H9 (cell line): ENCODE results near the gene NENF. TPM values are rescaled to one million over a fixed set of nuclear protein-coding genes. Genes with fewer than 3 reads are reported as not detected.

Source experiments
- DNase-seq: peaks from one replicate; pipeline ENCODE4 v3.0.0-alpha.2; 2017
- H2AFZ ChIP-seq: one replicate; pipeline ENCODE4 v1.6.1; 2013; ENCODE audit warnings: mild to moderate bottlenecking, low read length, control low read depth, moderate library complexity
- H2AK5ac ChIP-seq: 2 replicates; pipeline ENCODE4 v1.6.1; 2013; ENCODE audit warnings: low read length, control low read depth, mixed read lengths; ENCODE audit not compliant: insufficient read length
- H2BK120ac ChIP-seq: one replicate; pipeline ENCODE4 v1.6.1; 2013; ENCODE audit warnings: low read depth, mild to moderate bottlenecking, low read length, control low read depth, inconsistent platforms; ENCODE audit not compliant: poor library complexity, severe bottlenecking
- H2BK12ac ChIP-seq: 2 replicates; pipeline ENCODE4 v1.6.1; 2013; ENCODE audit warnings: low read length, control low read depth, mixed read lengths, low read depth; ENCODE audit not compliant: insufficient read length
- H2BK15ac ChIP-seq: 2 replicates; pipeline ENCODE4 v1.6.1; 2013; ENCODE audit warnings: low read depth, low read length, control low read depth
- H2BK20ac ChIP-seq: one replicate; pipeline ENCODE4 v1.6.1; 2013; ENCODE audit warnings: low read depth, mild to moderate bottlenecking, low read length, control low read depth, inconsistent platforms; ENCODE audit not compliant: poor library complexity, severe bottlenecking
- H2BK5ac ChIP-seq: 2 replicates; pipeline ENCODE4 v1.6.1; 2013; ENCODE audit warnings: low read length, control low read depth, mixed read lengths; ENCODE audit not compliant: insufficient read length
- H3K14ac ChIP-seq: 2 replicates; pipeline ENCODE4 v1.6.1; 2013; ENCODE audit warnings: low read length, control low read depth; ENCODE audit not compliant: insufficient read depth
- H3K18ac ChIP-seq: 2 replicates; pipeline ENCODE4 v1.6.1; 2013; ENCODE audit warnings: low read depth, mild to moderate bottlenecking, mixed read lengths, low read length, control low read depth; ENCODE audit not compliant: insufficient read length
- H3K23ac ChIP-seq: 2 replicates; pipeline ENCODE4 v1.6.1; 2013; ENCODE audit warnings: low read length, control low read depth, mixed read lengths, low read depth; ENCODE audit not compliant: insufficient read length
- H3K23me2 ChIP-seq: 2 replicates; pipeline ENCODE4 v1.6.1; 2013; ENCODE audit warnings: low read depth, mild to moderate bottlenecking, mixed read lengths, low read length, control low read depth; ENCODE audit not compliant: insufficient read length, poor library complexity, severe bottlenecking
- H3K27ac ChIP-seq: 2 replicates; pipeline ENCODE4 v1.5.1; 2013; ENCODE audit warnings: low read length, control low read depth, mixed read lengths, low read depth; ENCODE audit not compliant: insufficient read length
- H3K27me3 ChIP-seq: 2 replicates; pipeline ENCODE4 v1.6.1; 2013; ENCODE audit warnings: low read length, control low read depth, inconsistent platforms; ENCODE audit not compliant: insufficient read depth
- H3K4ac ChIP-seq: 2 replicates; pipeline ENCODE4 v1.6.1; 2013; ENCODE audit warnings: low read depth, mild to moderate bottlenecking, control low read depth, inconsistent platforms, low read length, moderate library complexity
- H3K4me1 ChIP-seq: 2 replicates; pipeline ENCODE4 v1.6.1; 2013; ENCODE audit warnings: low read length, control low read depth, inconsistent platforms; ENCODE audit not compliant: insufficient read depth
- H3K4me2 ChIP-seq: 2 replicates; pipeline ENCODE4 v1.6.1; 2013; ENCODE audit warnings: low read length, control low read depth, mixed read lengths; ENCODE audit not compliant: insufficient read length, insufficient read depth
- H3K56ac ChIP-seq: 2 replicates; pipeline ENCODE4 v1.6.1; 2013; ENCODE audit warnings: low read depth, mild to moderate bottlenecking, mixed read lengths, low read length, control low read depth; ENCODE audit not compliant: insufficient read length
- H3K79me1 ChIP-seq: 2 replicates; pipeline ENCODE4 v1.6.1; 2013; ENCODE audit warnings: low read depth, mild to moderate bottlenecking, moderate library complexity, low read length, control low read depth, inconsistent platforms; ENCODE audit not compliant: insufficient read depth, poor library complexity, severe bottlenecking
- H3K79me2 ChIP-seq: 2 replicates; pipeline ENCODE4 v1.6.1; 2013; ENCODE audit warnings: low read length, control low read depth, inconsistent platforms; ENCODE audit not compliant: insufficient read depth
- H3K9ac ChIP-seq: 2 replicates; pipeline ENCODE4 v1.6.1; 2013; ENCODE audit warnings: low read length, control low read depth, mixed read lengths; ENCODE audit not compliant: insufficient read length; ENCODE audit errors: extremely low read depth
- H3K9me3 ChIP-seq: one replicate; pipeline ENCODE4 v1.6.1; 2013; ENCODE audit warnings: low read depth, low read length, inconsistent platforms; ENCODE audit not compliant: control insufficient read depth
- H3T11ph ChIP-seq: one replicate; pipeline ENCODE4 v1.6.1; 2013; ENCODE audit warnings: mild to moderate bottlenecking, low read length, control low read depth, inconsistent platforms
- H4K20me1 ChIP-seq: one replicate; pipeline ENCODE4 v1.6.1; 2013; ENCODE audit not compliant: control insufficient read depth, insufficient read length, insufficient read depth
- H4K5ac ChIP-seq: 2 replicates; pipeline ENCODE4 v1.6.1; 2013; ENCODE audit warnings: low read depth, mild to moderate bottlenecking, mixed read lengths, low read length, control low read depth; ENCODE audit not compliant: insufficient read length
- H4K8ac ChIP-seq: replicated peaks from 2 replicates; pipeline ENCODE4 v1.6.1; 2013; ENCODE audit warnings: low read length, control low read depth, mixed read lengths, low read depth; ENCODE audit not compliant: insufficient read length
- H4K91ac ChIP-seq: 2 replicates; pipeline ENCODE4 v1.6.1; 2013; ENCODE audit warnings: low read depth, mild to moderate bottlenecking, moderate library complexity, mixed read lengths, low read length, control low read depth; ENCODE audit not compliant: insufficient read length
- H3K27ac Mint-ChIP-seq, 3 experiments: 2 replicates in 2 of 3; 3 replicates in 1 of 3; pipeline ENCODE4 v1.8.0; 2020 to 2021; ENCODE audit warnings: mixed read lengths in 3 of 3, mild to moderate bottlenecking in 1 of 3, moderate library complexity in 1 of 3
- H3K27me3 Mint-ChIP-seq: 2 replicates; pipeline ENCODE4 v1.8.0; 2021; ENCODE audit warnings: low read depth, mild to moderate bottlenecking, moderate library complexity, mixed read lengths
- H3K36me3 Mint-ChIP-seq, 3 experiments: 2 replicates in 2 of 3; 3 replicates in 1 of 3; pipeline ENCODE4 v1.8.0; 2020 to 2021; ENCODE audit warnings: low read depth in 3 of 3, mixed read lengths in 3 of 3; ENCODE audit not compliant: insufficient read depth in 1 of 3
- H3K4me1 Mint-ChIP-seq, 2 experiments: 2 replicates each; pipeline ENCODE4 v1.8.0; 2020; ENCODE audit warnings: mixed read lengths in 2 of 2
- H3K4me3 Mint-ChIP-seq, 2 experiments: 2 replicates in 1 of 2; 3 replicates in 1 of 2; pipeline ENCODE4 v1.8.0; 2020 to 2021; ENCODE audit warnings: mild to moderate bottlenecking in 2 of 2, mixed read lengths in 2 of 2, moderate library complexity in 1 of 2
- H3K9me3 Mint-ChIP-seq, 2 experiments: 2 replicates in 1 of 2; 3 replicates in 1 of 2; pipeline ENCODE4 v1.8.0; 2020; ENCODE audit warnings: mild to moderate bottlenecking in 2 of 2, mixed read lengths in 2 of 2, moderate library complexity in 1 of 2
- CTCF ChIP-seq: fragments of 200-600 bp; sonication (generic); conservative IDR thresholded peaks from 3 replicates; pipeline ENCODE4 v1.8.0; 2021; ENCODE audit warnings: antibody characterized with exemption, mild to moderate bottlenecking
- WGBS: extraction: QIAGEN DNeasy Blood & Tissue Kit; methylation state at CpG from one replicate; pipeline ENCODE4 v1.1.7; 2013; ENCODE audit warnings: missing lambda C conversion rate, low lambda C conversion rate, mixed read lengths; ENCODE audit not compliant: insufficient read length; ENCODE audit errors: extremely low coverage; 5-methylcytosine and 5-hydroxymethylcytosine counted together
- total RNA-seq: library from RNA; stranded (reverse); gene quantifications from 2 replicates; pipeline ENCODE4 v1.2.1, GENCODE V29; 2021

NENF gene
- total RNA-seq, 1 experiment from 2014 or later, result 28.3 TPM

DNA sequence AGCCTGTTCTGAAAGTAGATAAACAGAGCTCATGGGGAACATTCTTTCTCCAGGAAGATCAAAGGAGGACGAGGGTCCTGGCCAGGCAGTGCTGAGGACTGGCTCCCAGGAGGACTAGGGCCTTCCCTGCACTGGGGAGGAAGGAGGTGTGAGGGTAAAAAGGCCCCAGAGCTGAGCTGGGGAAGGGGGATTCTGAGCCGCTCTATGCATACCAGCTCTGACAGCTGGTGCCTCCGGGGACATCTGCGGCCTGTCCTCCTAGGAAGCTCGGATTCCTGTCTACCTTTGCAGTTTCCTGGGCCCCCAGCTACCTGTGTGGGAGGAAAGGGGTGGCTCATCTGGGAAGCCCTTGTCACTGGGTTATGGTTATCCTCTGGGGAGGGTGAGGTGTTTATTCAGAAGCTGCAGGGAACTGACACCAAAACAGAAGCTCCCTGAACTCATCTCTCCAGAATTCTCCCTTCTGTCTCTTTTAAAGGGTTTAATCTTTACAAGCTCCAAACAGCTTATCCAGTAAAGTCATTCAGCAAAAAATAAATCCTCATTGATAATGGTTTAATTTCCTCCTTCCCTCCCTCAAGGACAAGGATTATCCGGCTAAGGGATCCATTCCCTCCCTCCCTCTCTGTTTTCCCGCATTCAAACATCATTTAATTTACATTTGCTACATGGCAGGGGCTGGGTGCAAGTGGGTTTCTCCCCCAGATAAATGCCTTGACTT lies 31.0 kb downstream of the NENF start:
- Histone ChIP-seq H4K20me1 (no peaks in the 10 kb centered on the region), H2BK5ac (no peak overlapping the region), H2BK12ac (no peak overlapping the region), H4K8ac (no peak overlapping the region), H3K23ac (no peak overlapping the region), H3K56ac (no peak overlapping the region), H4K5ac (no peak overlapping the region), H3K79me2 (no peaks in the 10 kb centered on the region), H3K4me2 (no peak overlapping the region), H3K27ac (no peak overlapping the region), H2BK15ac (no peak overlapping the region), H3K9me3 (no peaks in the 10 kb centered on the region), H3K23me2 (no peaks in the 10 kb centered on the region), H3K9ac (no peak overlapping the region), H4K91ac (no peak overlapping the region), H3T11ph (no peak overlapping the region), H2AFZ (no peak overlapping the region), H2AK5ac (no peak overlapping the region), H3K79me1 (no peaks in the 10 kb centered on the region), H3K14ac (no peak overlapping the region), H3K4me1 (no peaks in the 10 kb centered on the region; the same call in 1 of the 2 replicates), H3K18ac (no peak overlapping the region), H3K27me3 (no peaks in the 10 kb centered on the region), H2BK20ac (no peak overlapping the region), H3K4ac (no peak overlapping the region), H2BK120ac (no peak overlapping the region)
- H3K9me3 Mint-ChIP-seq, result peaks cover 3 to 9% of the 10 kb centered on the region in 2 experiments; a peak in 4 of 5 replicates
- H3K36me3 Mint-ChIP-seq, result peaks cover 0 to 1% (median 0%) of the 10 kb centered on the region in 3 experiments; a peak in 1 of 7 replicates
- peaks cover 24 to 34% of the 10 kb centered on the region in 2 experiments for H3K4me1 Mint-ChIP-seq
- no peak for DNase-seq
- no peak overlapping the region for H3K4me3 Mint-ChIP-seq
- no CpG with 5 or more reads among the region's 7 CpGs for WGBS
- TF ChIP-seq CTCF, result no peak
- H3K27ac Mint-ChIP-seq, result peak overlapping the region in 1 of 3 experiments; percentile 56; a peak in 3 of 7 replicates
- no peaks in the 10 kb centered on the region; the same call in 1 of the 2 replicates for H3K27me3 Mint-ChIP-seq
